Medulla oblongata (tissue), 1 donor: ENCODE results near the gene RPUSD1.

Experiments
- DNase-seq: peaks from one replicate; pipeline ENCODE4 v3.0.0-alpha.2; 2015; ENCODE audit errors: extremely low spot score

The RPUSD1 gene

GRCh38 chr16:799111-799947 lies 11.1 kb upstream of the RPUSD1 start:
- no peak for DNase-seq

GRCh38 chr16:798666-799065 lies 10.5 kb upstream of the RPUSD1 start:
- no peak for DNase-seq

GRCh38 chr16:797686-798085 lies 9.5 kb upstream of the RPUSD1 start:
- DNase-seq: no peak

- DNase-seq: no peak
Observed at GRCh38 chr16:797120-797420, 8.9 kb upstream of the RPUSD1 start.

- DNase-seq: no peak
Observed at GRCh38 chr16:796296-797119, 8.3 kb upstream of the RPUSD1 start.

GRCh38 chr16:795580-796229 lies 7.5 kb upstream of the RPUSD1 start:
- DNase-seq: no peak

GRCh38 chr16:794853-795466 lies 6.8 kb upstream of the RPUSD1 start:
- DNase-seq: no peak

- no peak for DNase-seq
Observed at GRCh38 chr16:794091-794822, 6.1 kb upstream of the RPUSD1 start.

- DNase-seq: no peak
Observed at GRCh38 chr16:793414-793813, 5.2 kb upstream of the RPUSD1 start.

GRCh38 chr16:792221-792995 lies 4.2 kb upstream of the RPUSD1 start:
- DNase-seq: no peak

- no peak for DNase-seq
Observed at GRCh38 chr16:791131-791530, 3.0 kb upstream of the RPUSD1 start.

GRCh38 chr16:790086-790485 lies 1.9 kb upstream of the RPUSD1 start:
- no peak for DNase-seq

GRCh38 chr16:789191-789850 lies 1.1 kb upstream of the RPUSD1 start:
- no peak for DNase-seq

GRCh38 chr16:788399-789126 lies 382 bp upstream of the RPUSD1 start, which contains the start of gene CHTF18:
CHTF18 (plus strand) TSS chr16:788620; CDS start chr16:788685, 65 bp downstream.
- DNase-seq: peak; percentile 93

GRCh38 chr16:787321-787966 lies 737 bp downstream of the RPUSD1 start:
- DNase-seq: no peak

- DNase-seq: peak; percentile 40
Observed at GRCh38 chr16:785563-786535, 2.3 kb downstream of the RPUSD1 start.

GRCh38 chr16:784431-784830 lies 3.8 kb downstream of the RPUSD1 start:
- no peak for DNase-seq
